MM.1S (cell line): ENCODE results near the gene TNFSF13B.

Experiments used
- CTCF ChIP-seq: fragments of 300-600 bp; sonication (generic); IDR thresholded peaks from 2 replicates; pipeline ENCODE4 v1.5.1; 2016; ENCODE audit warnings: antibody characterized with exemption, low read length, mixed read lengths
- EZH2 ChIP-seq: fragments of 300-600 bp; sonication (generic); optimal IDR thresholded peaks from 2 replicates; pipeline ENCODE3; 2017; ENCODE audit warnings: low read depth, mild to moderate bottlenecking, antibody characterized with exemption, low read length, mixed read lengths

GRCh38 chr13:108226184-108226583, 43.3 kb upstream of the TNFSF13B start:
- TF ChIP-seq CTCF, result no peak
- no peak for TF ChIP-seq EZH2
